T-helper 22 cell (primary cell): Measurements from ENCODE around the gene KLRF1.
"Not testable (repeated sequence)": the region's sequence is repeated elsewhere in the genome, so short reads cannot be mapped to it uniquely, and the experiment has no call there.

Experiments used
- DNase-seq: peaks from one replicate; pipeline ENCODE4 v3.0.0-alpha.2; 2020; ENCODE audit warnings: low read depth

Gene KLRF1

GRCh38 chr12:9870286-9870866, 43.1 kb downstream of the KLRF1 start:
- DNase-seq: no peak

DNA sequence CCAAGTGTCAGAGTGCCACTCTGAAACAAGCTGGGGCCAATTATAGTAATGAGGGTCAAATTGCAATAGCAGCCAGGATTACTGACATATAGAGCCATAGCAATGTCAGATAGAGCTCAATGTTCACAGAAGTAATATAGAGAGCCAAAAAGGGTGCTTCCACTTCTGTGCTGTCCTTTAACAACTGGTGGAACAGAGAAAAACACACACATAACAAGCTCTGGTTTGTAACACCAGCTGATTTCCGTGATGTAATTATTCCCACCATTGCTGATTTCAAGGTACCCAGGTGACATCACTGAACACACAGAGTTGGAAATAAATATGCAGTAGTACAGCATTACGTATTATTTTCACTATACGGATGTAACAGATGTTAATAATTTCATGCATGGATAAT, 44.9 kb downstream of the KLRF1 start:
- DNase-seq: no peak

GRCh38 chr12:9872742-9873141, 45.5 kb downstream of the KLRF1 start:
- no peak for DNase-seq

- not testable (repeated sequence) for DNase-seq
Measured at GRCh38 chr12:9876120-9876519, 48.8 kb downstream of the KLRF1 start.

DNA sequence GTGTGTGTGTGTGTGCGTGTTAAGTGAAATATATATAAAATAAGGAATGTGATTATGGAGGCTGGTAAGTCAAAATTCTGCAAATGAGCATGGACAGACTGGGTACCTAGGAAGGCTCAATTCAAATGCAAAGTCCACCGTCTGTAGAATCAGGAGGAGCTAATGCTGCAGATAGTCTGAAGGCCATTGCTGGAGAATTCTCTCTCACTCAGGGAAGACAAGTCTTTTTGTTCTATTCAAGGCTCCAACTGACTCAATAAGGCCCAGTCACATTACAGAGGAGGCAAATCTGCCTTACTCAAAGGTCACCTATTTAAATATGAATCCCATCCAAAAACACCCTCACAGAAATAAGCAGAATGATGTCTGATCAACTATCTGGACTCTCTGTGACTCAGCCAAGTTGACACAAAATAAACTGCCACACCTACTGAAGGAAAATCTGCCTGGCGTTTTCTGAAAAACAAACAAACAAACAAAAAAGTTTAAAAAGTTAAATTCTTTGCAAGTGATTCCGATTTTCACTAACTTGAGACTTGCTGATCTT, 53.3 kb downstream of the KLRF1 start:
- no peak for DNase-seq

GRCh38 chr12:9881246-9881645, 54.0 kb downstream of the KLRF1 start, which contains the start of gene KLRF2:
TSS of gene KLRF2 (plus strand) at chr12:9881489. CDS start at chr12:9881596, 107 bp downstream.
- no peak for DNase-seq

GRCh38 chr12:9881988-9882387, 54.7 kb downstream of the KLRF1 start:
- DNase-seq: no peak

- DNase-seq: no peak
Measured at GRCh38 chr12:9883175-9883574, 55.9 kb downstream of the KLRF1 start.

GRCh38 chr12:9888665-9889273, 61.5 kb downstream of the KLRF1 start:
- no peak for DNase-seq
